SK-N-SH treated with all-trans-retinoic acid at 6 μM for 48 hours (cell line): Measurements from ENCODE around the gene SPATS2.

Source experiments
- ATAC-seq: fragments of 200-7000 bp; cut with Tn5 transposase; 3 replicates; pipeline ENCODE4 v1.9.1; 2020; ENCODE audit warnings: mild to moderate bottlenecking, moderate library complexity
- ARNTL ChIP-seq: fragments of 450-650 bp; formaldehyde crosslinking; IDR thresholded peaks from 2 replicates; pipeline ENCODE4 v1.5.0; 2020; ENCODE audit warnings: low read depth, mild to moderate bottlenecking, moderate library complexity, borderline replicate concordance
- BACH2 ChIP-seq: fragments of 250-450 bp; sonication (Bioruptor Pico); IDR thresholded peaks from 2 replicates; pipeline ENCODE4 v1.9.0; 2021; ENCODE audit warnings: mild to moderate bottlenecking, borderline replicate concordance
- CREB5 ChIP-seq: fragments of 250-450 bp; sonication (Bioruptor Pico); IDR thresholded peaks from 2 replicates; pipeline ENCODE4 v1.5.1; 2020; ENCODE audit warnings: low read depth, mild to moderate bottlenecking, moderate library complexity
- CSDC2 ChIP-seq: fragments of 250-450 bp; sonication (Bioruptor Pico); IDR thresholded peaks from 2 replicates; pipeline ENCODE4 v1.5.0; 2020; ENCODE audit warnings: mild to moderate bottlenecking, moderate library complexity
- ESRRG ChIP-seq: fragments of 250-450 bp; sonication (Bioruptor Pico); IDR thresholded peaks from 2 replicates; pipeline ENCODE4 v1.6.1; 2021; ENCODE audit warnings: mild to moderate bottlenecking
- GLIS3 ChIP-seq: fragments of 250-450 bp; sonication (Bioruptor Pico); IDR thresholded peaks from 2 replicates; pipeline ENCODE4 v1.5.0; 2020; ENCODE audit warnings: mild to moderate bottlenecking, moderate library complexity
- ISL1 ChIP-seq: fragments of 250-450 bp; sonication (Bioruptor Pico); IDR thresholded peaks from 2 replicates; pipeline ENCODE4 v2.1.2; 2022; ENCODE audit warnings: mild to moderate bottlenecking, moderate library complexity
- OSR1 ChIP-seq: fragments of 250-450 bp; sonication (Bioruptor Pico); IDR thresholded peaks from 2 replicates; pipeline ENCODE4 v1.8.0; 2022; ENCODE audit warnings: moderate library complexity, mild to moderate bottlenecking, inconsistent platforms
- PATZ1 ChIP-seq: fragments of 250-450 bp; sonication (Bioruptor Pico); IDR thresholded peaks from 2 replicates; pipeline ENCODE4 v1.8.0; 2020; ENCODE audit warnings: mild to moderate bottlenecking, moderate library complexity, borderline replicate concordance
- POU6F1 ChIP-seq: fragments of 250-450 bp; sonication (Bioruptor Pico); IDR thresholded peaks from 2 replicates; pipeline ENCODE4 v1.8.0; 2021; ENCODE audit warnings: low read depth, mild to moderate bottlenecking, moderate library complexity, borderline replicate concordance
- RARB ChIP-seq: fragments of 250-450 bp; sonication (Bioruptor Pico); IDR thresholded peaks from 2 replicates; pipeline ENCODE4 v1.8.0; 2021; ENCODE audit warnings: mild to moderate bottlenecking, moderate library complexity
- SNAI2 ChIP-seq: fragments of 250-450 bp; sonication (Bioruptor Pico); IDR thresholded peaks from 2 replicates; pipeline ENCODE4 v1.5.0; 2020; ENCODE audit warnings: mild to moderate bottlenecking, moderate library complexity
- TCF4 ChIP-seq: fragments of 250-450 bp; sonication (Bioruptor Pico); IDR thresholded peaks from 2 replicates; pipeline ENCODE4 v1.8.0; 2021; ENCODE audit warnings: mild to moderate bottlenecking, moderate library complexity, borderline replicate concordance
- TOX ChIP-seq: fragments of 250-450 bp; sonication (Bioruptor Pico); IDR thresholded peaks from 2 replicates; pipeline ENCODE4 v1.8.0; 2021; ENCODE audit warnings: mild to moderate bottlenecking, moderate library complexity, borderline replicate concordance
- TSHZ2 ChIP-seq: fragments of 250-450 bp; sonication (Bioruptor Pico); IDR thresholded peaks from 2 replicates; pipeline ENCODE4 v1.5.0; 2020; ENCODE audit warnings: mild to moderate bottlenecking, moderate library complexity
- ZC3H10 ChIP-seq: fragments of 250-450 bp; sonication (Bioruptor Pico); IDR thresholded peaks from 2 replicates; pipeline ENCODE4 v1.5.1; 2021; ENCODE audit warnings: mild to moderate bottlenecking, moderate library complexity
- ZFP3 ChIP-seq: fragments of 250-450 bp; sonication (Bioruptor Pico); IDR thresholded peaks from 2 replicates; pipeline ENCODE4 v1.5.0; 2020; ENCODE audit warnings: mild to moderate bottlenecking, moderate library complexity
- ZFP30 ChIP-seq: fragments of 450-650 bp; formaldehyde crosslinking; IDR thresholded peaks from 2 replicates; pipeline ENCODE4 v1.5.0; 2022; ENCODE audit warnings: mild to moderate bottlenecking, moderate library complexity
- ZNF565 ChIP-seq: fragments of 450-650 bp; formaldehyde crosslinking; conservative IDR thresholded peaks from 2 replicates; pipeline ENCODE4 v1.5.0; 2020; ENCODE audit warnings: low read depth, mild to moderate bottlenecking, moderate library complexity
- ZNF70 ChIP-seq: fragments of 450-650 bp; formaldehyde crosslinking; IDR thresholded peaks from 2 replicates; pipeline ENCODE4 v1.5.0; 2020; ENCODE audit warnings: mild to moderate bottlenecking, moderate library complexity
- ZNF8 ChIP-seq: fragments of 450-650 bp; formaldehyde crosslinking; IDR thresholded peaks from 2 replicates; pipeline ENCODE4 v1.5.0; 2020; ENCODE audit warnings: mild to moderate bottlenecking, moderate library complexity

SPATS2 gene

GRCh38 chr12:49330032-49330619, 37.1 kb upstream of the SPATS2 start (continued):
- TF ChIP-seq CSDC2: no peak
- no peak for TF ChIP-seq ZNF70

- ATAC-seq: no peak; the same call in 2 of the 3 replicates
- no peak for TF ChIP-seq ZFP30 (CRISPR knock-in tag)
Measured at GRCh38 chr12:49330631-49331379, 36.5 kb upstream of the SPATS2 start.

- peak; percentile 94 for ATAC-seq
Measured at GRCh38 chr12:49331380-49332222, 35.7 kb upstream of the SPATS2 start.

GRCh38 chr12:49332441-49332861, 34.8 kb upstream of the SPATS2 start:
- no peak for ATAC-seq
- TF ChIP-seq ZC3H10: no peak
- no peak for TF ChIP-seq TCF4 (CRISPR knock-in tag)
- TF ChIP-seq RARB (CRISPR knock-in tag): no peak
- no peak for TF ChIP-seq PATZ1 (CRISPR knock-in tag)
- TF ChIP-seq TSHZ2: no peak
- no peak for TF ChIP-seq POU6F1 (CRISPR knock-in tag)
- no peak for TF ChIP-seq OSR1 (CRISPR knock-in tag)
- TF ChIP-seq ZNF565: no peak
- no peak for TF ChIP-seq ISL1
- no peak for TF ChIP-seq ESRRG (CRISPR knock-in tag)
- no peak for TF ChIP-seq CSDC2
- TF ChIP-seq TOX: no peak
- TF ChIP-seq ZNF70: no peak
- TF ChIP-seq CREB5 (CRISPR knock-in tag): no peak
- no peak for TF ChIP-seq GLIS3 (CRISPR knock-in tag)
- no peak for TF ChIP-seq SNAI2 (CRISPR knock-in tag)
- no peak for TF ChIP-seq ZNF8 (CRISPR knock-in tag)

More at GRCh38 chr12:49331380-49332222, 35.7 kb upstream of the SPATS2 start:
- TF ChIP-seq TCF4 (CRISPR knock-in tag) (no peak), ZFP3 (CRISPR knock-in tag) (no peak), ESRRG (CRISPR knock-in tag) (no peak), CSDC2 (no peak), PATZ1 (CRISPR knock-in tag) (no peak), ARNTL (CRISPR knock-in tag) (no peak), BACH2 (CRISPR knock-in tag) (no peak)
